ENCODE data around the gene CYP4F12.

CYP4F12 gene

GRCh38 chr19:15651791-15652190 is 21.1 kb upstream of the CYP4F12 start:
- FAIRE-seq (no peak), DNase-seq (ENCODE audit: insufficient read length, low spot score) (no peak)
- TF ChIP-seq, protein P1, sequence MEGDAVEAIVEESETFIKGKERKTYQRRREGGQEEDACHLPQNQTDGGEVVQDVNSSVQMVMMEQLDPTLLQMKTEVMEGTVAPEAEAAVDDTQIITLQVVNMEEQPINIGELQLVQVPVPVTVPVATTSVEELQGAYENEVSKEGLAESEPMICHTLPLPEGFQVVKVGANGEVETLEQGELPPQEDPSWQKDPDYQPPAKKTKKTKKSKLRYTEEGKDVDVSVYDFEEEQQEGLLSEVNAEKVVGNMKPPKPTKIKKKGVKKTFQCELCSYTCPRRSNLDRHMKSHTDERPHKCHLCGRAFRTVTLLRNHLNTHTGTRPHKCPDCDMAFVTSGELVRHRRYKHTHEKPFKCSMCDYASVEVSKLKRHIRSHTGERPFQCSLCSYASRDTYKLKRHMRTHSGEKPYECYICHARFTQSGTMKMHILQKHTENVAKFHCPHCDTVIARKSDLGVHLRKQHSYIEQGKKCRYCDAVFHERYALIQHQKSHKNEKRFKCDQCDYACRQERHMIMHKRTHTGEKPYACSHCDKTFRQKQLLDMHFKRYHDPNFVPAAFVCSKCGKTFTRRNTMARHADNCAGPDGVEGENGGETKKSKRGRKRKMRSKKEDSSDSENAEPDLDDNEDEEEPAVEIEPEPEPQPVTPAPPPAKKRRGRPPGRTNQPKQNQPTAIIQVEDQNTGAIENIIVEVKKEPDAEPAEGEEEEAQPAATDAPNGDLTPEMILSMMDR (IDR thresholded peaks at IDR 0.05; ENCODE audit: insufficient read depth, missing control alignments) = no peak

GRCh38 chr19:15652559-15653278 is 20.2 kb upstream of the CYP4F12 start:
- TF ChIP-seq, protein P1 (IDR thresholded peaks at IDR 0.05; ENCODE audit: insufficient read depth, missing control alignments) = no peak
- FAIRE-seq = no peak
- DNase-seq (ENCODE audit: insufficient read length, low spot score) = no peak

DNA sequence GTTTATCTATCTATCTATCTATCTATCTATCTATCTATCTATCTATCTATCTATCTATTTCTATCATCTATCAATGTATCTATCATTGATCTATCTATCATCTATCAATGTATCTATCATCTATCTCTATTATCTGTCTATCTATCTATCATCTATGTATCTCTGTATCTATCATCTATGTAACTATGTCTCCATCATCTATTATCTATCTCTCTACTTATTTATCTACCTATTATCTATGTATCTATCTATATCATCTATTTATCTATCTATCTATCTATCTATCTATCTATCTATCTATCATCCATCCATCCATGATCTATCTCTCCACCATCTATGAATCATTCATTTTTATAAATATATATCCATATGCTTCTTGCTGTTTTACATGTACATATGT is 16.4 kb upstream of the CYP4F12 start:
- TF ChIP-seq, protein P1 (IDR thresholded peaks at IDR 0.05; ENCODE audit: insufficient read depth, missing control alignments) = no peak
- no peak for DNase-seq (ENCODE audit: insufficient read length, low spot score)
- FAIRE-seq = no peak

DNA sequence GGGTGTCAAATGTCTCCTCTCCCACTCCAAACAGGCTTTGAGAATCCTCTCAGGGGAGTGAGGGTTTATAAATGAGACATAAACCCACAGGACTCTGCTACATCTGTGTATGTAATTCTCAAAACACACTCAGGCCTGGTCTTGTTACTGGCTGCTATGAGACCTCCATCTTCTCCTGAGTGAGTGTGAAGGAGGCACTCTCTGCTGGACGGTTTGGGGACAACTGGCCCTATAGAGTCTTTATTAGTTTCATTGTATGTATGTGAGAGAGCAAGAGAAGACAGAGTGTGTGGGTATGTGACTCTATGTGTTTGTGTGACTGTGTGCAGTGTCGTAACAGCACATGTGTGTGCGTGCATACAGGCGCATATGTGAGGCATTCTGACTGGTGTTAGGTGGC is 9.6 kb upstream of the CYP4F12 start:
- DNase-seq (ENCODE audit: insufficient read length, low spot score) (no peak), FAIRE-seq (no peak)
- TF ChIP-seq, protein P1 (IDR thresholded peaks at IDR 0.05; ENCODE audit: insufficient read depth, missing control alignments) = no peak

GRCh38 chr19:15666186-15666585 is 6.7 kb upstream of the CYP4F12 start:
- TF ChIP-seq, protein P1 (IDR thresholded peaks at IDR 0.05; ENCODE audit: insufficient read depth, missing control alignments) = no peak
- DNase-seq (ENCODE audit: insufficient read length, low spot score) (no peak), FAIRE-seq (no peak)

DNA sequence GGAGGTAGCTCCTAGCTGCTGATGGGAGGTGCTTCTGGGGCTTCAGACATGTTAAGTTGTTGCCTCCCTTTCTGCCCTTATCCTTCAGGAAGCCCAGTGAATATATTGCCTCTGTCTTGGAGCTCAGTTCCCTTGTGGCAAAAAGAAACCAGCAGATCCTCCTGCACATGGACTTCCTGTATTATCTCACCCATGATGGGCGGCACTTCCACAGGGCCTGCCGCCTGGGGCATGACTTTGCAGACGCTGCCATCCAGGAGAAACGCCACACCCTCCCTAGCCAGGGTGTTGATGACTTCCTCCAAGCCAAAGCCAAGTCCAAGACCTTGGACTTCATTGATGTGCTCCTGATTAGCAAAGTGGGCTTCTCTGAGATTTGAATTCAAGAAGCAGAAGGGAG is 6.0 kb upstream of the CYP4F12 start:
- FAIRE-seq = no peak
- DNase-seq (ENCODE audit: insufficient read length, low spot score) = no peak

DNA sequence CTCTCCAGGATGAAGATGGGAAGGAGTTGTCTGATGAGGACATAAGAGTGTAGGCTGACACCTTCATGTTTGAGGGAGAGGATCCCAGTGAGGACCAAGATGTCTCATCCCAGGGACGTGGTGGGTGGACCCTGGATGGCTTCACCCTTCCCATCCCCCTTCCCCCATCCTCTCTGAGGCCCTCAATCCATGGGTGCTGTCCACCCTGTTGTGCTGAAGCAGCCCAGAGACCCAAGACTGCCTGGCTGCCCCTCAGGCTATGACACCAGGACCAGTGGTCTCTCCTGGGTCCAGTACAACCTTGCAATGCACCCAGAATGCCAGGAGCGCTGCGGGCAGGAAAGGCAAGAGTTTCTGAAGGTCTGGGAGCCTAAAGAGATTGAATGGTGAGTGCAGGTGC is 3.4 kb upstream of the CYP4F12 start:
- TF ChIP-seq, protein P1 (IDR thresholded peaks at IDR 0.05; ENCODE audit: insufficient read depth, missing control alignments) = no peak
- no peak for FAIRE-seq
- no peak for DNase-seq (ENCODE audit: insufficient read length, low spot score)

More for the DNA sequence above, 6.0 kb upstream of the CYP4F12 start:
- TF ChIP-seq, protein P1 (IDR thresholded peaks at IDR 0.05; ENCODE audit: insufficient read depth, missing control alignments) = no peak

All from D721Med (cell line).